ENCODE data around the gene AQP12A. TPM values are rescaled to one million over a fixed set of nuclear protein-coding genes. Genes with fewer than 3 reads are reported as not detected.
"Not testable (repeated sequence)": the region's sequence is repeated elsewhere in the genome, so short reads cannot be mapped to it uniquely, and the experiment has no call there.

AQP12A gene
- total RNA-seq, 1 experiment from 2014 or later = not detected

DNA sequence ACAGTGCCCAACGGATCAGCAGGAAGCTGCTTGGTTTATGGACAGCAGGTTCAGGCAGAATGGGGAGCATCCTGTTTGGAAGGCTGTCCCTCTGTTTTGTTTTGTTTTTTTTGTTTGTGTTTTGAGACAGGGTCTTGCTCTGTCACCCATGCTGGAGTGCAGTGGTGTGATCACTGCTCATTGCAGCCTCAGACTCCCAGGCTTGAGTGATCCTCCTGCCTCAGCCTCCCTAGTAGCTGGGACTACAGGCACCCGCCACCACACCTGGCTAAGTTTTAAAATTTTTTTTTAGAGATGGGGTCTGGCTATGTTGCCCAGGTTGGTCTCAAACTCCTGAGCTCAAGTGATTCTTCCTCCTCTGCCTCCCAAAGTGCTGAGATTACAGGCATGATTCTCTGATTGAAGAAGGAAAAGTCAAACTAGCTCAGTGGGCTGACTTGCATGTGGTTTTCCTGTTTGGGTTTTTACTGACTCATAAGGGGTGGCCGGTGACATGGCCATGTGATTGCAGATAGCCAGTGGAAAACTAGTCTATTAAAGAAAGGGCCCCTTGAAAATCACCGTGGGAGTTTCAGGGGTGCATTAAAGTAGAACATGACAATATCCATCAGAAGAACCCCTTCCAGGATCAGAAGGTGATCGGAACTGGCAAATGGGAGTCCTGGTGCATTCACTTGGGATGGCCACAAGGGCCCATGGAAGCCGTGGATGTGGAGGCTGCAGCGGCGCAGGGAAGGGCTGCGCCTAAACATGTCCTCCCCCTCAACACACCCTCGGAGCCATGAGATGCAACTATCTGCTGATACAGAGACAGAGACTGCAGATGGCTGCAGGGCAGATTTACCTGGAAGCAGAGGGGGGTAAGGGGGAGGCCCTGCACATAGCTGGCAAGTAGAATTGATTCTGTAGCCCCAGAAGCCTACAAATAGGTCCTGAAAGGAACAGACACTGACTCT is 35.5 kb upstream of the AQP12A start:
- Histone ChIP-seq H3K27me3 (ENCODE audit: control insufficient read depth, insufficient read depth, low read length) (peaks cover 24% of the 10 kb centered on the region), H3K36me3 (ENCODE audit: control insufficient read depth, insufficient read depth, low read length) (no peaks in the 10 kb centered on the region), H3K4me1 (ENCODE audit: control insufficient read depth, insufficient read depth, low read length) (no peaks in the 10 kb centered on the region), H3K4me3 (ENCODE audit: low read depth in 2 of 2, low read length in 2 of 2) (no peak overlapping the region), H3K9me3 (ENCODE audit: control insufficient read depth, insufficient read depth, low read depth, low read length) (no peaks in the 10 kb centered on the region), H3K27ac (ENCODE audit: low read length) (no peak overlapping the region)
- no peak for DNase-seq (ENCODE audit: low read depth, low spot score)
- no peak for ATAC-seq
- ChIA-PET CTCF (no interaction called here), POLR2A (no interaction called here)
- intact Hi-C loops (cut with micrococcal nuclease; ENCODE audit: unreplicated experiment) (no loop called here), in situ Hi-C loops (cut with HindIII; ENCODE audit: low pct_unique_long_range_greater_than_20kb, low sequenced_read_pairs) (no loop called here)
- BruUV-seq (replicated peaks) = no TSS peak
- TF ChIP-seq TCF7L2 (IDR thresholded peaks at IDR 0.05; ENCODE audit: low read depth, low read length) (no peak), SIN3A (IDR thresholded peaks at IDR 0.05; ENCODE audit: borderline replicate concordance, insufficient read depth, low read depth, low read length) (no peak), POLR2AphosphoS5 (IDR thresholded peaks at IDR 0.05; ENCODE audit: low read depth, low read length) (no peak)

DNA sequence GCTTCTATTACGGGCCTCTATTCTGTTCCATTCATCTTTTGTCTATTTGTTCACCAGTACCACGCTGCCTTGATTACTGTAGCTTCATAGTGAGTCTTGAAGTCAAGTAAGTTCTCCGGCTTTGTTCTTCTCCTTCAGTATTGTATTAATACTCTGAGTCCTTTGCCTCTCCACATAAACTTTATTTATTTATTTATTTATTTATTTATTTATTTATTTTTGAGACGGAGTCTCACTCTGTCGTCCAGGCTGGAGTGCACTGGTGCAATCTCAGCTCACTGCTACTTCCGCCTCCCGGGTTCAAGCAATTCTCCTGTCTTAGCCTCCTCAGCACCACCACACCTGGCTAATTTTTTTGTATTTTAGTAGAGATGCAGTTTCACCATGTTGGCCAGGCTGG is 31.8 kb upstream of the AQP12A start:
- peaks cover 24% of the 10 kb centered on the region for H3K27me3 ChIP-seq (ENCODE audit: control insufficient read depth, insufficient read depth, low read length)
- CTCF ChIA-PET; H3K4me3 ChIP-seq (ENCODE audit: low read depth in 2 of 2, low read length in 2 of 2); POLR2A ChIA-PET; ATAC-seq; H3K9me3 ChIP-seq (ENCODE audit: control insufficient read depth, insufficient read depth, low read depth, low read length); H3K36me3 ChIP-seq (ENCODE audit: control insufficient read depth, insufficient read depth, low read length); H3K4me1 ChIP-seq (ENCODE audit: control insufficient read depth, insufficient read depth, low read length); BruUV-seq (replicated peaks); intact Hi-C loops (cut with micrococcal nuclease; ENCODE audit: unreplicated experiment); DNase-seq (ENCODE audit: low read depth, low spot score); H3K27ac ChIP-seq (ENCODE audit: low read length); in situ Hi-C loops (cut with HindIII; ENCODE audit: low pct_unique_long_range_greater_than_20kb, low sequenced_read_pairs): not testable (repeated sequence)

DNA sequence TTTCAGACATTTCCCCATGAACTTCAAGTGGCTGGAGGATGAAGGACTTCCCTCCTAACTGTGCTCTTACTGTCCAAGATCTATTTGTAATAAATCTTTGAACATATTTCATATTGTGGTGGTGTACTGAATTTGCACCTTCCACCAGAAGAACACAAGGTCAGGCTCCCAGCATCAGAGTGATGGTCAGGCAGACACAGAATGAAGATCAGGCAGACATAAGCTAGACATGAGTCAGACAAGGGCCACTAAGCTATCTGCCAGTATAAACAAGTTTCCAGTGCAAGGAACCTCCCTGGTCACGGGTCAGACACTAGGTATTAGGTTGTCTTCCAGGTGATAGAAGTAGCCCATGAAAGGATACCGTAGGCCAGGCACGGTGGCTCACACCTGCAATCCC is 29.0 kb upstream of the AQP12A start:
- no peaks in the 10 kb centered on the region for H3K9me3 ChIP-seq (ENCODE audit: control insufficient read depth, insufficient read depth, low read depth, low read length)
- CTCF ChIA-PET = no interaction called here
- H3K4me3 ChIP-seq (ENCODE audit: low read depth in 2 of 2, low read length in 2 of 2) = no peak overlapping the region
- no peaks in the 10 kb centered on the region for H3K36me3 ChIP-seq (ENCODE audit: control insufficient read depth, insufficient read depth, low read length)
- no TSS peak for BruUV-seq (replicated peaks)
- POLR2A ChIA-PET = no interaction called here
- no peaks in the 10 kb centered on the region for H3K4me1 ChIP-seq (ENCODE audit: control insufficient read depth, insufficient read depth, low read length)
- in situ Hi-C loops (cut with HindIII; ENCODE audit: low pct_unique_long_range_greater_than_20kb, low sequenced_read_pairs) (no loop called here), intact Hi-C loops (cut with micrococcal nuclease; ENCODE audit: unreplicated experiment) (no loop called here)
- ATAC-seq (no peak), DNase-seq (ENCODE audit: low read depth, low spot score) (no peak)
- no peak overlapping the region for H3K27ac ChIP-seq (ENCODE audit: low read length)
- peaks cover 32% of the 10 kb centered on the region for H3K27me3 ChIP-seq (ENCODE audit: control insufficient read depth, insufficient read depth, low read length)
- TF ChIP-seq SIN3A (IDR thresholded peaks at IDR 0.05; ENCODE audit: borderline replicate concordance, insufficient read depth, low read depth, low read length) = no peak
- TF ChIP-seq, protein P1, sequence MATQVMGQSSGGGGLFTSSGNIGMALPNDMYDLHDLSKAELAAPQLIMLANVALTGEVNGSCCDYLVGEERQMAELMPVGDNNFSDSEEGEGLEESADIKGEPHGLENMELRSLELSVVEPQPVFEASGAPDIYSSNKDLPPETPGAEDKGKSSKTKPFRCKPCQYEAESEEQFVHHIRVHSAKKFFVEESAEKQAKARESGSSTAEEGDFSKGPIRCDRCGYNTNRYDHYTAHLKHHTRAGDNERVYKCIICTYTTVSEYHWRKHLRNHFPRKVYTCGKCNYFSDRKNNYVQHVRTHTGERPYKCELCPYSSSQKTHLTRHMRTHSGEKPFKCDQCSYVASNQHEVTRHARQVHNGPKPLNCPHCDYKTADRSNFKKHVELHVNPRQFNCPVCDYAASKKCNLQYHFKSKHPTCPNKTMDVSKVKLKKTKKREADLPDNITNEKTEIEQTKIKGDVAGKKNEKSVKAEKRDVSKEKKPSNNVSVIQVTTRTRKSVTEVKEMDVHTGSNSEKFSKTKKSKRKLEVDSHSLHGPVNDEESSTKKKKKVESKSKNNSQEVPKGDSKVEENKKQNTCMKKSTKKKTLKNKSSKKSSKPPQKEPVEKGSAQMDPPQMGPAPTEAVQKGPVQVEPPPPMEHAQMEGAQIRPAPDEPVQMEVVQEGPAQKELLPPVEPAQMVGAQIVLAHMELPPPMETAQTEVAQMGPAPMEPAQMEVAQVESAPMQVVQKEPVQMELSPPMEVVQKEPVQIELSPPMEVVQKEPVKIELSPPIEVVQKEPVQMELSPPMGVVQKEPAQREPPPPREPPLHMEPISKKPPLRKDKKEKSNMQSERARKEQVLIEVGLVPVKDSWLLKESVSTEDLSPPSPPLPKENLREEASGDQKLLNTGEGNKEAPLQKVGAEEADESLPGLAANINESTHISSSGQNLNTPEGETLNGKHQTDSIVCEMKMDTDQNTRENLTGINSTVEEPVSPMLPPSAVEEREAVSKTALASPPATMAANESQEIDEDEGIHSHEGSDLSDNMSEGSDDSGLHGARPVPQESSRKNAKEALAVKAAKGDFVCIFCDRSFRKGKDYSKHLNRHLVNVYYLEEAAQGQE (IDR thresholded peaks at IDR 0.05; ENCODE audit: insufficient read depth in 1 of 2, low read depth in 2 of 2, low read length in 1 of 2) = no peak
- TF ChIP-seq POLR2AphosphoS5 (IDR thresholded peaks at IDR 0.05; ENCODE audit: low read depth, low read length) = no peak
- TF ChIP-seq, protein P2, sequence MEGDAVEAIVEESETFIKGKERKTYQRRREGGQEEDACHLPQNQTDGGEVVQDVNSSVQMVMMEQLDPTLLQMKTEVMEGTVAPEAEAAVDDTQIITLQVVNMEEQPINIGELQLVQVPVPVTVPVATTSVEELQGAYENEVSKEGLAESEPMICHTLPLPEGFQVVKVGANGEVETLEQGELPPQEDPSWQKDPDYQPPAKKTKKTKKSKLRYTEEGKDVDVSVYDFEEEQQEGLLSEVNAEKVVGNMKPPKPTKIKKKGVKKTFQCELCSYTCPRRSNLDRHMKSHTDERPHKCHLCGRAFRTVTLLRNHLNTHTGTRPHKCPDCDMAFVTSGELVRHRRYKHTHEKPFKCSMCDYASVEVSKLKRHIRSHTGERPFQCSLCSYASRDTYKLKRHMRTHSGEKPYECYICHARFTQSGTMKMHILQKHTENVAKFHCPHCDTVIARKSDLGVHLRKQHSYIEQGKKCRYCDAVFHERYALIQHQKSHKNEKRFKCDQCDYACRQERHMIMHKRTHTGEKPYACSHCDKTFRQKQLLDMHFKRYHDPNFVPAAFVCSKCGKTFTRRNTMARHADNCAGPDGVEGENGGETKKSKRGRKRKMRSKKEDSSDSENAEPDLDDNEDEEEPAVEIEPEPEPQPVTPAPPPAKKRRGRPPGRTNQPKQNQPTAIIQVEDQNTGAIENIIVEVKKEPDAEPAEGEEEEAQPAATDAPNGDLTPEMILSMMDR (IDR thresholded peaks at IDR 0.05) = no peak
- TF ChIP-seq TCF7L2 (IDR thresholded peaks at IDR 0.05; ENCODE audit: low read depth, low read length) = no peak
